Thyroid gland (tissue), 4 donors: Measurements from ENCODE around the gene EHD2.

ENCODE experiments used
- CTCF ChIP-seq, 6 experiments: fragments of 200-600 bp in 3 of 6; fragments of 450-650 bp in 3 of 6; sonication (generic) in 3 of 6; IDR thresholded peaks; one replicate each; pipeline ENCODE4 v1.5.1; 2016 to 2019; ENCODE audit warnings: antibody characterized with exemption in 6 of 6, mild to moderate bottlenecking in 2 of 6, inconsistent platforms in 1 of 6, moderate library complexity in 1 of 6
- POLR2A ChIP-seq, 2 donors: fragments of 450-650 bp; IDR thresholded peaks; one replicate each; pipeline ENCODE4 v1.6.1; 2017; ENCODE audit warnings: antibody characterized with exemption in 2 of 2, mild to moderate bottlenecking in 2 of 2, moderate library complexity in 1 of 2

- TF ChIP-seq CTCF (IDR thresholded peaks at IDR 0.05) (peak; percentile 56 to 91 (median 66)), POLR2A (IDR thresholded peaks at IDR 0.05) (no peak)
Measured at GRCh38 chr19:47790398-47790814, 77.2 kb downstream of the EHD2 start.
